ENCODE data around the gene MSI2.
A peak's percentile ranks its signal among the peaks of the same experiment; 100 is the strongest.

Gene MSI2

GRCh38 chr17:57666946-57667345 lies 410.6 kb downstream of the MSI2 start:
- H3K4me3 ChIP-seq (ENCODE audit: control insufficient read depth, low read depth, low read length): no peak overlapping the region
- no peak for DNase-seq (ENCODE audit: low read depth)
- no peak for TF ChIP-seq CTCF (IDR thresholded peaks at IDR 0.05; ENCODE audit: control insufficient read depth, insufficient read depth, low read depth, low read length, missing control alignments)

- no peak for DNase-seq (ENCODE audit: low read depth)
- no peak overlapping the region for H3K4me3 ChIP-seq (ENCODE audit: control insufficient read depth, low read depth, low read length)
- no peak for TF ChIP-seq CTCF (IDR thresholded peaks at IDR 0.05; ENCODE audit: control insufficient read depth, insufficient read depth, low read depth, low read length, missing control alignments)
These were observed 411.2 kb downstream of the MSI2 start for GRCh38 chr17:57667461-57667923.

- no peak for TF ChIP-seq CTCF (IDR thresholded peaks at IDR 0.05; ENCODE audit: control insufficient read depth, insufficient read depth, low read depth, low read length, missing control alignments)
- H3K4me3 ChIP-seq (ENCODE audit: control insufficient read depth, low read depth, low read length): no peak overlapping the region
- DNase-seq (ENCODE audit: low read depth): no peak
These were observed 412.0 kb downstream of the MSI2 start for GRCh38 chr17:57668332-57668731.

GRCh38 chr17:57669671-57670529 lies 413.6 kb downstream of the MSI2 start:
- no peak overlapping the region for H3K4me3 ChIP-seq (ENCODE audit: control insufficient read depth, low read depth, low read length)
- no peak for TF ChIP-seq CTCF (IDR thresholded peaks at IDR 0.05; ENCODE audit: control insufficient read depth, insufficient read depth, low read depth, low read length, missing control alignments)
- DNase-seq (ENCODE audit: low read depth): no peak

GRCh38 chr17:57670769-57671569 lies 414.6 kb downstream of the MSI2 start:
- no peak for DNase-seq (ENCODE audit: low read depth)
- no peak for TF ChIP-seq CTCF (IDR thresholded peaks at IDR 0.05; ENCODE audit: control insufficient read depth, insufficient read depth, low read depth, low read length, missing control alignments)
- H3K4me3 ChIP-seq (ENCODE audit: control insufficient read depth, low read depth, low read length): no peak overlapping the region

- H3K4me3 ChIP-seq (ENCODE audit: control insufficient read depth, low read depth, low read length): no peak overlapping the region
- peak; percentile 37 for DNase-seq (ENCODE audit: low read depth)
- peak; percentile 99 for TF ChIP-seq CTCF (IDR thresholded peaks at IDR 0.05; ENCODE audit: control insufficient read depth, insufficient read depth, low read depth, low read length, missing control alignments)
These were observed 415.6 kb downstream of the MSI2 start for GRCh38 chr17:57671667-57672632.

All from AG09309 (cell line).